ENCODE measurements around the gene AIG1. TPM values are rescaled to one million over a fixed set of nuclear protein-coding genes. Genes with fewer than 3 reads are reported as not detected.

AIG1 gene
- total RNA-seq, 1 experiment from 2014 or later = 51.1 TPM

- ChIA-PET CTCF (no interaction called here), POLR2A (no interaction called here), RAD21 (ENCODE audit: low non-redundant PET in 1 of 2, low total read pairs in 2 of 2, uncharacterized antibody in 2 of 2, unreplicated experiment in 2 of 2) (no interaction called here)
- intact Hi-C loops (cut with micrococcal nuclease) = no loop called here
- Histone ChIP-seq H3K4me1 (ENCODE audit: control insufficient read depth in 1 of 2, insufficient read depth in 2 of 2, low read length in 2 of 2) (no peaks in the 10 kb centered on the region), H3K9me3 (ENCODE audit: control insufficient read depth in 1 of 2, insufficient read depth in 1 of 2, low read depth in 1 of 2, low read length in 2 of 2) (no peaks in the 10 kb centered on the region), H3K27ac (ENCODE audit: low read depth, low read length) (no peak overlapping the region), H3K79me2 (ENCODE audit: insufficient read depth, low read length) (no peaks in the 10 kb centered on the region; the same call in 1 of the 2 replicates), H3K9ac (ENCODE audit: low read length) (no peak overlapping the region), H2AFZ (ENCODE audit: low read depth, low read length, poor library complexity, severe bottlenecking) (no peak overlapping the region), H3K36me3 (ENCODE audit: control insufficient read depth in 1 of 2, insufficient read depth in 2 of 2, low read length in 2 of 2) (no peaks in the 10 kb centered on the region), H4K20me1 (ENCODE audit: insufficient read depth) (no peaks in the 10 kb centered on the region), H3K4me3 (replicated peaks in 1 of 2; ENCODE audit: low read depth in 1 of 2, low read length in 2 of 2) (no peak overlapping the region), H3K9me2 (ENCODE audit: insufficient read depth) (no peaks in the 10 kb centered on the region), H3K27me3 (ENCODE audit: insufficient read depth, low read length) (no peaks in the 10 kb centered on the region), H3K4me2 (ENCODE audit: low read length) (no peak overlapping the region)
- ATAC-seq (no peak), DNase-seq (ENCODE audit: low read depth, low spot score) (no peak)
- no TSS peak for BruUV-seq (replicated peaks)
- TF ChIP-seq EZH2phosphoT487 (IDR thresholded peaks at IDR 0.05; ENCODE audit: borderline replicate concordance) (no peak), MAX (IDR thresholded peaks at IDR 0.05) (no peak), RAD21 (IDR thresholded peaks at IDR 0.05; ENCODE audit: low read depth) (no peak), EGR1 (IDR thresholded peaks at IDR 0.05; ENCODE audit: low read depth) (no peak), CBX3 (IDR thresholded peaks at IDR 0.05; ENCODE audit: low read depth) (no peak), ELF1 (IDR thresholded peaks at IDR 0.05; ENCODE audit: borderline replicate concordance, low read depth) (no peak), YY1 (IDR thresholded peaks at IDR 0.05; ENCODE audit: extremely low read depth, insufficient replicate concordance, low read depth, low read length) (no peak), ZFX (IDR thresholded peaks at IDR 0.05) (no peak), EZH2 (IDR thresholded peaks at IDR 0.05) (no peak), ZNF274 (IDR thresholded peaks at IDR 0.05; ENCODE audit: low read depth, low read length) (no peak), JUND (IDR thresholded peaks at IDR 0.05) (no peak), ATF3 (IDR thresholded peaks at IDR 0.05) (no peak), SP1 (IDR thresholded peaks at IDR 0.05; ENCODE audit: low read depth) (no peak), POLR2A (IDR thresholded peaks at IDR 0.05; ENCODE audit: borderline replicate concordance, extremely low read depth, insufficient read depth, insufficient read length) (no peak), SRF (IDR thresholded peaks at IDR 0.05; ENCODE audit: low read depth) (no peak), FOSL1 (IDR thresholded peaks at IDR 0.05; ENCODE audit: low read depth) (no peak), TCF7L2 (IDR thresholded peaks at IDR 0.05; ENCODE audit: borderline replicate concordance, extremely low read depth, insufficient read depth, insufficient read length) (no peak), CTCF (IDR thresholded peaks at IDR 0.05 in 2 of 3, conservative IDR thresholded peaks at IDR 0.05 in 1 of 3; ENCODE audit: borderline replicate concordance in 1 of 3, insufficient read depth in 1 of 3, low read depth in 2 of 3, low read length in 2 of 3) (no peak)
- TF ChIP-seq, protein P1, sequence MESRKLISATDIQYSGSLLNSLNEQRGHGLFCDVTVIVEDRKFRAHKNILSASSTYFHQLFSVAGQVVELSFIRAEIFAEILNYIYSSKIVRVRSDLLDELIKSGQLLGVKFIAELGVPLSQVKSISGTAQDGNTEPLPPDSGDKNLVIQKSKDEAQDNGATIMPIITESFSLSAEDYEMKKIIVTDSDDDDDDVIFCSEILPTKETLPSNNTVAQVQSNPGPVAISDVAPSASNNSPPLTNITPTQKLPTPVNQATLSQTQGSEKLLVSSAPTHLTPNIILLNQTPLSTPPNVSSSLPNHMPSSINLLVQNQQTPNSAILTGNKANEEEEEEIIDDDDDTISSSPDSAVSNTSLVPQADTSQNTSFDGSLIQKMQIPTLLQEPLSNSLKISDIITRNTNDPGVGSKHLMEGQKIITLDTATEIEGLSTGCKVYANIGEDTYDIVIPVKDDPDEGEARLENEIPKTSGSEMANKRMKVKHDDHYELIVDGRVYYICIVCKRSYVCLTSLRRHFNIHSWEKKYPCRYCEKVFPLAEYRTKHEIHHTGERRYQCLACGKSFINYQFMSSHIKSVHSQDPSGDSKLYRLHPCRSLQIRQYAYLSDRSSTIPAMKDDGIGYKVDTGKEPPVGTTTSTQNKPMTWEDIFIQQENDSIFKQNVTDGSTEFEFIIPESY (IDR thresholded peaks at IDR 0.05; ENCODE audit: extremely low read depth, insufficient replicate concordance, low read length) = no peak
Measured at GRCh38 chr6:143087856-143088255, 27.2 kb downstream of the AIG1 start.
